GM18507 (cell line): ENCODE data around the gene MTHFD2L.

Experiments used
- DNase-seq: peaks from one replicate; pipeline ENCODE4 v3.0.0; 2011; ENCODE audit warnings: low read depth; ENCODE audit not compliant: insufficient read length; ENCODE audit errors: extremely low spot score
- FAIRE-seq: peaks from 2 replicates; lab custom pipeline; 2011; peaks lifted over from hg19 to GRCh38; lab: Jason Lieb, UNC

Gene MTHFD2L

DNA sequence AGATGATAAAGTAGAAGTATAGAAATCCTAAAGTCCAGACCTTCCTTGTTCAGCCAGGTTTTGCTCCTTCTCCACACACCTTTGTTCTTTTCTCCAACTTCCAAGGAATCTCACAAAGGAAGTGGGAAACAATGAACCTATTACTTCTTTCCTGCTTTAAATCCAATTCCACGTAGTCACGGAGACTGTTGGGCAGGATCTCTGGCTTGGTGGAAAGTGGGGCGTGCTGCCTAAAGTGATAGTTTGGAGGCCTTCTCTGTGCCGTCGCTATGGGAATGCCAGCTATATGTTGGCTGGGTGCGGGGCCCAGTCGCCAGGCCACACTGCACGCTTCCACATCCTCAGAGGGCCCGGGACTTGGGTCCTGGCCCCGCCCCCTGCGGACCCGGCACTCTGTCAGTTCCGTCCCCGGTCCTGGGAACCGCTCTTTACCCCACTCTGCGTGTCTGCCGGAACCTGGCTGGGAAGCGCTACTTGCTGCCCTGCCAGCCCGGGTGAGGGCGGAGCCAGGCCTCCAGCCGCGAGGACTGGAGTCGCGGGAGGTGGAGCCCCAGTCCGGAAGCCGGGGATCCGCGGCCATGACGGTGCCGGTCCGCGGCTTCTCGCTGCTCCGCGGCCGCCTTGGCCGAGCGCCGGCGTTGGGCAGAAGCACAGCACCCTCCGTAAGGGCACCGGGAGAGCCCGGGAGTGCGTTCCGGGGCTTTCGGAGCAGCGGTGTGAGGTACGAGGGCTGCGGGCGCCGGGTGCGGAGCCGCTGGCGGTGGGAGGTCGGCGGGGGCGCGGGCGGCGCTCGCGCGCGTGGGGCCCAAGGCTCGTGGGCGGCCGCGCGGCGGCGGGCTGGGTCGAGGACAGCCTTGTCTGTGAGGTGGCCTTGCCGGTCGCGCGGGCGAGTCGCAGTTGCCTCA, at the start of gene MTHFD2L:
Gene MTHFD2L, plus strand, starts transcription at position 558 of the 905 bp plus-strand sequence. Its CDS starts 21 bp downstream, at position 579.
- peak; percentile 97 for FAIRE-seq
- peak; percentile 86 for DNase-seq

GRCh38 chr4:74108457-74109115, 49.3 kb upstream of the MTHFD2L start:
- no peak for DNase-seq
- FAIRE-seq = no peak

- DNase-seq (no peak), FAIRE-seq (no peak)
Observed at GRCh38 chr4:74109116-74109869, 48.6 kb upstream of the MTHFD2L start.

GRCh38 chr4:74109870-74110605, 47.9 kb upstream of the MTHFD2L start:
- FAIRE-seq (no peak), DNase-seq (no peak)

- no peak for DNase-seq
- no peak for FAIRE-seq
Observed at GRCh38 chr4:74110670-74111069, 47.2 kb upstream of the MTHFD2L start.

- no peak for FAIRE-seq
- DNase-seq = no peak
Observed at GRCh38 chr4:74111306-74111975, 46.5 kb upstream of the MTHFD2L start.

- FAIRE-seq (no peak), DNase-seq (no peak)
Observed at GRCh38 chr4:74111990-74112389, 45.9 kb upstream of the MTHFD2L start.

DNA sequence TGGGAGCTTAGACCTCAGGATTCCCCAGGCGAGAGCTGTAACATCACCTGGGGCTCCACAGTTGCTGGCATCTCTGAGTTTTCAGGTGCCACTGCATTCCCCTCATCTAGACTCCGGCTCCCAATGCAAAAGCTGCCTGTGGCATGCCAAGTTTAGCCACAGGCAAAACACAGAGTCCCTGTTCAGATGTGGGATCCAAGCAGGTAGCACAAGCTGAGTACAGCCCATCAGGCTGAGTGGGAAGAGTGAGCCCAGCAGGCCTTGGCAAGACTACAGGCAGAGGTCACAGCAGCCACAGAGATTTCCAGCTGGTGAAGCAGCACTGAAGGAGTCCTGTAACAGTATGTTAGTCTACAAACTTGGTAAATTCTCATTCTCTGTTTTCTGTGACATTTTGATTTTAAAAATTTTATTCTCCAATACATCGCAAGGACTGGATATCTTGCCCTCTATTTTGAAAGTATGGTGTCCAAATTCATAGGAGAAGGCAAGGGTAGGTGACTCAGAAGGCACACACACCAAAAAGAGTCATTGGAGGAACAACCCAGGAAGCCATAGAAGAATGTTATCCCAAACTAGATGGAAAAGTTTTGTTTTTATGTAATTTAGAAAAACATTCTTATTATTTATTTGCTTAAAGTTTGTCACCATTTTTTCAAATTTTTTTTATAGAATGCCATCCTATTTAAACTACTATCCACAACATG, 45.4 kb upstream of the MTHFD2L start:
- FAIRE-seq = no peak
- DNase-seq = no peak

- no peak for DNase-seq
Observed at GRCh38 chr4:74114234-74114633, 43.7 kb upstream of the MTHFD2L start.

DNA sequence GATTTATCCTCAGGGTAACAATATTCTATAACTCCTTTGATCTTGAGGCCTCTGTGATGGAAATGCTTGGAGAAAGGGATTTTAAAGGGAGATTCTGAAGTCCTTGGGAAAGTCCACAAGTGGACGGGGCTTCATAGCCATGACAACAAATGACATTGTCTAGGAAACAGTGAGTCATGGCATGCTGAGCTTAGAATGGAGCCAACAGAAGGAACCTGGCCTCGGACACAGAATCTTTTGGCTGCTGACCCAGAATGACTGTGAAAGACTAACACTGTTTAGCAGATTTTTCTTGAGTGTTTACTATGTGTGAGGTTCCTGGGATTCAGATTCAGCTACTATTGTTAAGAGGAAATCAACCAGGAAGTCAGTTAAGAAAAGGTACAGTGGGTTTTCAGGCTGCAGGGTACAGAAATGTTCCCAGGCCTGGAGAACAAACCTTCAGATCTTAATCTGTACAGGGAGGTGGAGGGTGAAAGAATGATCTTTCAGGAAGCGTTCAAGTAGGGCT, 40.8 kb upstream of the MTHFD2L start:
- no peak for DNase-seq
- FAIRE-seq = no peak

More at GRCh38 chr4:74114234-74114633, 43.7 kb upstream of the MTHFD2L start:
- no peak for FAIRE-seq

DNA sequence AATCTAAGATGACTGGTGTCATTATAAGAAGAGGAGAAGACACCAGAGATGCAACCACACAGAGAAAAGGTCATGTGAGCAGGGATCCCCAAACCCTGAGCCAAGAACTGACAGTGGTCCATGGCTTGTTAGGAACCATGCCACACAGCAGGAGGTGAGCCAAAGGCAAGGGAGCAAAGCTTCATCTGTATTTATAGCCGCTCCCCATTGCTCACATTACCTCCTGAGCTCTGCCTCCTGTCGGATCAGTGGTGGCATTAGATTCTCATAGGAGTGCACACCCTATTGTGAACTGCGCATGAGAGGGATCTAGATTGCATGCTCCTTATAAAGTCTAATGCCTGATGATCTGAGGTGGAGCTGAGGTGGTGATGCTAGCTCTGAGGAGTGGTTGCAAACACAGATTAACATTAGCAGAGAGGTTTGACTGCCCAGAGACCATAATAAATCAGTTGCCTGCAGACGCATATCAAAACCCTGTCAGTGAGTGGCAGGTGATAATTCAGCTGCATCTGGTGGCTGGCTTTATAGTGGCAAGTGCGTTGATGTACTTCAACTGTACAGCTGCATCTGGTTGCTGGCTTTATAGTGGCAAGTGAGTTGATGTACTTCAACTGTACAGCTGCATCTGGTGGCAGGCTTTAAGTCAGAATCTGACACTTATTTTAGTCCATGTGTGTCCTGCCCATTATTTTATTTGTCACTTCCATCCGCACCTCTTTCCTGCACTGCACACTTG, 39.1 kb upstream of the MTHFD2L start:
- FAIRE-seq = no peak
- no peak for DNase-seq

DNA sequence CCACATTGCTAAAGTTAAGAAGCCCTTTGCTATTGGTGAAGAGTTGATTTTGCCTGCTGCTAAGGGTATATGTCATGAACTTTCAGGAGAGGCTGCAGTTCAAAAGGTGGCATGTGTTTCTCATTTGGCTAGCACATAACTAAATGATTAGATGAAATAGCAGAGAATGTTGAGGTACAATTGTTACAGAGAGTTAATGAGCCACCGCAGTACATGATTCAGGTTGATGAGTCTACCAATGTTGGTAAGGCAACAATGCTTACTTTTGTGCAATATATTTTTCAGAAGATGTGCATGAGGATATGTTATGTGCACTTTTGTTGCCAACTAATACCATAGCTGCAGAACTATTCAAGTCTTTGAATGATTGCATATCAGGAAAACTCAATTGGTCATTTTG, 37.8 kb upstream of the MTHFD2L start:
- DNase-seq = no peak
- no peak for FAIRE-seq

DNA sequence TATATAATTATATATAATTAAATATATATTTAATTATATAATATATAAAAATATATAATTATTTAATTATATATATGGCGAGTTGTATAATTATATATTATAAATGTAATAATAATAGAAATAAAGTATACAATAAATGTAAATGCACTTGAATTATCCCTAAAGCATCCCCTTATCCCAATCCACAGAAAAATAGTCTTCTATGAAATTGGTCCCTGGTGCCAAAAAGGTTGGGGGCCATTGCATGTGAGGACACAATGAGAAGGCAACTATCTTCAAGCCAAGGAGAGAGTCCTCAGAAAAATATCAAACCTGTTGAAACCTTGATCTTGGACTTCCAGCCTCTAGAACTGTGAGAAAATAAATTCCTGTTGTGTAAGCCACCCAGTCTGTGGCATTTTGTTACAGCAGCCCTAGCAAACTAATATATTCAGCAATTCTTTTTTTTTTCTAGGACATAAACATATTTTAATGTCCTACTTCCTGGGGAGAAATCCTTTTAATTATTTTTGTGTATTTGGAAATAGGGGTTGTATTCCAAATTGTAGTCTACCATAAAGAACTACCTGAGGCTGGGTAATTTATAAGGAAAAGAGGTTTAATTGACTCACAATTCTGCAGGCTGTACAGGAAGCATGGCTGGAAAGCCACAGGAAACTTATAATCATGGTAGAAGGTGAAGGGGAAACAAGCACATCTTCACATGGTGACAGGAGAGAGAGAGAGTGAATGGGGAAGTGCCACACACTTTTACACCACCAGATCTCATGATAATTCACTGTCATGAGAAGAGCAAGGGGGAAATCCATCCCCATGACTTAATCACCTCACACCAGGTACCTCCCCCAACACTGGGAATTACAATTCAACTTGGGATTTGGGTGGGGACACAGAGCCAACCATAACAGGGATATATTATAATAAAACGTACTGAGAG, 36.0 kb upstream of the MTHFD2L start:
- no peak for FAIRE-seq
- DNase-seq = no peak

DNA sequence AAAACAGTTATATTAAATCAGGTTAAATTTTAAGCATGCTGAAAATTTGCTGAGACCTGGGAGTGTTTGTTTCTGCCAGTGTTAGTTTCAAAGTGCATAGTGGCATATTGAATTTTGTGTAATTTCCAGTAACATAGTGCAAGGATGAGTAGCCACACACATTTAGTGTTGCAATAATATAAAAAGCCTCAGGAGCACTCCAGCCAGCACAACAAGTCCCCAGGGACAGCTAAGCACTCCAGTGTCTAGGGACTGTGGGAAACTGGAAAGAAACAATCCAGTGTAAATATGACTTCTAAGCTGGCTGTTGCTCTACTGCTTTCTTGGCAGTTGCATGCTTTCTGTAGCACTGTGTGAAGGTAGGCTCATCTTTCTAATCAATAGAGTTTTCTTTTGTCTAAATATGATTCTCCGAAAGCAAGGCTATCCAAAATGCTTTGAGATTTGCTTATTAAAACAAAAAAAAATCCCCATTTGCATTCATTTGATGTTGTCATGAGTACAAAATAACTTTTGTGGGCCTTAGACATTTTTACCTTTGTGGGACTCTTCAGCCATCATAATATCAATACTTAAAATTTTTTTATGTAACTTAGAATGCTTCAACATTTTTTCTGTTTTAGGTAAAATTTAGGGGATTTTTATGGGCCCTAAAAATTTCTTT, 34.7 kb upstream of the MTHFD2L start:
- FAIRE-seq (no peak), DNase-seq (no peak)

DNA sequence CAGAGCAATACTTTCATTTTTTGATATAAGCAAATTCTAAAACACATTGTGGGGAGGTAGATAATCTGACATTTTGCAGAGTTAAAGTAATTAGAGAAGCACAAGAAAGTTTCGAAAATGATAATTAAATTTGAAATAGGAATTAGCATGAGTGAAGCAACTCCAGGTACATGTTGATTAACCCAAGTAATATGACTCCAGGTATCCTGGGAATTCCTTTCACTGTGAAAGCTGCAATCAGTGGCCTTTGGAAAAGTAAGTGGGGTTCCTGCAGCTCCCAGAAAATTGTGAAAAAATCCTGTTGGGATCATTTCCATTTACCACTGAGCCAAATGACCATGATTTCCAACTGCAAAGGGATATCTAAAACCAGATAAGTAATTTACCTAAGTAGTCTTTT, 32.9 kb upstream of the MTHFD2L start:
- no peak for FAIRE-seq
- no peak for DNase-seq

- DNase-seq (no peak), FAIRE-seq (no peak)
Observed at GRCh38 chr4:74127745-74128144, 30.2 kb upstream of the MTHFD2L start.
